A549 (cell line): ENCODE results near the gene RPL3. TPM values are rescaled to one million over a fixed set of nuclear protein-coding genes. Genes with fewer than 3 reads are reported as not detected.

Experiments
- ATAC-seq, 2 experiments: fragments of 200-7000 bp in 1 of 2; fragments of >200 bp in 1 of 2; cut with Nextera tagmentation in 1 of 2; cut with Tn5 transposase in 1 of 2; 3 replicates each; pipeline versions ENCODE4 v1.8.0 to v1.9.1; 2018 to 2020; ENCODE audit warnings: mild to moderate bottlenecking in 1 of 2, moderate library complexity in 1 of 2
- CTCF ChIA-PET: fragments of 300-600 bp; sonication (Branson Sonifier 250); formaldehyde crosslinking; extraction: SDS; loops from one replicate; lab custom pipeline; 2021; ENCODE audit warnings: antibody characterized with exemption, inconsistent platforms; lab: Yijun Ruan, JAX
- POLR2A ChIA-PET: fragments of 350-600 bp; formaldehyde crosslinking; extraction: SDS; loops from one replicate; lab custom pipeline; 2021; ENCODE audit warnings: antibody characterized with exemption, inconsistent platforms; lab: Yijun Ruan, JAX
- DNase-seq, 2 experiments: peaks; one replicate each; pipeline versions ENCODE4 v3.0.0 to v3.0.0-alpha.2; 2011 to 2016; ENCODE audit warnings: low read depth in 1 of 2, low spot score in 1 of 2
- FAIRE-seq: peaks from 2 replicates; lab custom pipeline; 2011; peaks lifted over from hg19 to GRCh38; lab: Jason Lieb, UNC
- H3K27ac ChIP-seq, 2 experiments: fragments of >200 bp; sonication (Bioruptor Twin); formaldehyde crosslinking; 3 replicates each; pipeline ENCODE4 v1.5.1; 2016 to 2017
- H3K4me1 ChIP-seq: fragments of >200 bp; sonication (Bioruptor Twin); formaldehyde crosslinking; 3 replicates; pipeline ENCODE4 v1.6.1; 2016
- H3K4me2 ChIP-seq: fragments of >200 bp; sonication (Bioruptor Twin); formaldehyde crosslinking; 3 replicates; pipeline ENCODE4 v1.6.1; 2016
- H3K4me3 ChIP-seq: fragments of >200 bp; sonication (Bioruptor Twin); formaldehyde crosslinking; 3 replicates; pipeline ENCODE4 v1.5.1; 2016
- H3K9me3 ChIP-seq: fragments of >200 bp; sonication (Bioruptor Twin); formaldehyde crosslinking; 3 replicates; pipeline ENCODE4 v1.6.1; 2016
- CBX2 ChIP-seq: fragments of 200-600 bp; sonication (generic); IDR thresholded peaks from 2 replicates; pipeline ENCODE4 v1.6.1; 2016; ENCODE audit warnings: low read depth, mild to moderate bottlenecking, borderline replicate concordance
- CBX8 ChIP-seq: fragments of 200-600 bp; sonication (generic); IDR thresholded peaks from 2 replicates; pipeline ENCODE4 v1.6.1; 2016
- CEBPB ChIP-seq, 2 experiments: fragments of >200 bp in 1 of 2; sonication (Bioruptor Twin) in 1 of 2; formaldehyde crosslinking in 1 of 2; IDR thresholded peaks; 2 replicates each; pipeline ENCODE4 v1.6.1; 2012 to 2016
- CTCF ChIP-seq: fragments of >200 bp; sonication (Bioruptor Twin); formaldehyde crosslinking; IDR thresholded peaks from 3 replicates; pipeline ENCODE4 v1.5.1; 2016
- EP300 ChIP-seq, 2 experiments: fragments of >200 bp; sonication (Bioruptor Twin); formaldehyde crosslinking; IDR thresholded peaks; 2 replicates in 1 of 2; 3 replicates in 1 of 2; pipeline ENCODE4 v1.6.1; 2016 to 2017
- FOXS1 ChIP-seq: fragments of 250-450 bp; sonication (Bioruptor Pico); IDR thresholded peaks from 2 replicates; pipeline ENCODE4 v1.5.0; 2020; ENCODE audit warnings: mild to moderate bottlenecking, moderate library complexity
- HES2 ChIP-seq: fragments of >200 bp; sonication (Bioruptor Twin); formaldehyde crosslinking; IDR thresholded peaks from 2 replicates; pipeline ENCODE4 v1.6.1; 2016
- HMGXB4 ChIP-seq: fragments of 250-450 bp; sonication (Bioruptor Pico); IDR thresholded peaks from 2 replicates; pipeline ENCODE4 v1.5.0; 2021; ENCODE audit warnings: mild to moderate bottlenecking, moderate library complexity, borderline replicate concordance
- KDM5A ChIP-seq: fragments of 200-600 bp; sonication (generic); IDR thresholded peaks from 2 replicates; pipeline ENCODE4 v1.6.1; 2016; ENCODE audit warnings: antibody characterized with exemption, mild to moderate bottlenecking
- MAX ChIP-seq: IDR thresholded peaks from 2 replicates; pipeline ENCODE4 v1.6.1; 2012
- MAZ ChIP-seq: fragments of 150-350 bp; IDR thresholded peaks from 2 replicates; pipeline ENCODE4 v1.6.1; 2014; ENCODE audit warnings: antibody characterized with exemption, low read depth, low read length, borderline replicate concordance
- NFE2L2 ChIP-seq: fragments of 150-350 bp; conservative IDR thresholded peaks from 2 replicates; pipeline ENCODE4 v1.6.1; 2014; ENCODE audit warnings: low read length
- PHF8 ChIP-seq: fragments of 200-600 bp; sonication (generic); IDR thresholded peaks from 2 replicates; pipeline ENCODE4 v1.6.1; 2016; ENCODE audit warnings: low read depth, mild to moderate bottlenecking, antibody characterized with exemption, moderate library complexity, borderline replicate concordance
- POLR2AphosphoS2 ChIP-seq: conservative IDR thresholded peaks from 2 replicates; pipeline ENCODE4 v1.6.1; 2012; ENCODE audit warnings: low read length, improper control_type of control experiment, inconsistent platforms
- RAD21 ChIP-seq, 2 experiments: fragments of >200 bp in 1 of 2; sonication (Bioruptor Twin) in 1 of 2; formaldehyde crosslinking in 1 of 2; IDR thresholded peaks in 1 of 2; conservative IDR thresholded peaks in 1 of 2; 2 replicates in 1 of 2; 3 replicates in 1 of 2; pipeline ENCODE4 v1.6.1; 2012 to 2018; ENCODE audit warnings: inconsistent platforms in 1 of 2
- RARB ChIP-seq: fragments of 250-450 bp; sonication (Bioruptor Pico); IDR thresholded peaks from 2 replicates; pipeline ENCODE4 v1.8.0; 2021; ENCODE audit warnings: mild to moderate bottlenecking, moderate library complexity
- SMC3 ChIP-seq: fragments of >200 bp; sonication (Bioruptor Twin); formaldehyde crosslinking; IDR thresholded peaks from 3 replicates; pipeline ENCODE4 v1.6.1; 2018; ENCODE audit warnings: inconsistent platforms
- SREBF2 ChIP-seq: fragments of 450-650 bp; IDR thresholded peaks from 2 replicates; pipeline ENCODE4 v1.6.1; 2014; ENCODE audit warnings: mild to moderate bottlenecking, moderate library complexity
- ZSCAN20 ChIP-seq: fragments of 250-450 bp; sonication (Bioruptor Pico); IDR thresholded peaks from 2 replicates; pipeline ENCODE4 v1.8.0; 2022; ENCODE audit warnings: mild to moderate bottlenecking, moderate library complexity
- WGBS: methylation state at CpG from one replicate; pipeline ENCODE4 v1.1.6; 2017; ENCODE audit errors: missing lambda C conversion rate; 5-methylcytosine and 5-hydroxymethylcytosine counted together
- polyA plus RNA-seq, 4 experiments: library from polyadenylated mRNA; depleted of rRNA in 3 of 4; stranded (reverse); fragments of >200 nt; fragmentation: RNase III in 1 of 4; extraction: RNeasy Plus Mini Kit Qiagen cat#74134 plus additional on column Dnase treatment in 1 of 4; gene quantifications; 2 replicates in 3 of 4; 3 replicates in 1 of 4; pipeline ENCODE4 v1.2.3, GENCODE V29; 2011 to 2017
- TF ChIP-seq, protein P1 (sequence below): fragments of 150-350 bp; IDR thresholded peaks from 2 replicates; pipeline ENCODE4 v1.6.1; 2014; ENCODE audit warnings: low read depth, mild to moderate bottlenecking, low read length
- TF ChIP-seq, protein P2 (sequence below): IDR thresholded peaks from 2 replicates; pipeline ENCODE4 v1.6.1; 2012

RPL3 gene
- polyA plus RNA-seq, 2 of the 4 experiments (the other 2 are of a cell fraction): 1,921 to 1,965 TPM

- TF ChIP-seq CTCF: no peak
- no peak for TF ChIP-seq CEBPB (IDR thresholded peaks at IDR 0.05)
- no peak for TF ChIP-seq CBX2
Measured at GRCh38 chr22:39290724-39291161, 28.7 kb downstream of the RPL3 start (continued).

- 0 out of 3 replicates have a peak, but pooled peaks cover under 1% of the 10 kb centered on the region for H3K9me3 ChIP-seq
- CTCF ChIA-PET: interaction anchor here (0.7 to 3.0 kb wide), 9 partner anchors 10 to 239 kb away, joined by 3 to 19 read pairs (median 5); no protein-coding TSS in a partner anchor
- peak overlapping the region; percentile 64 for H3K4me2 ChIP-seq
- H3K27ac ChIP-seq: peak overlapping the region; percentile 93 to 98
- POLR2A ChIA-PET: interaction anchor here (1.0 kb wide), 1 partner anchor 30 kb away, joined by 4 read pairs; no protein-coding TSS in a partner anchor
- peaks cover 50% of the 10 kb centered on the region for H3K4me1 ChIP-seq
- ATAC-seq: peak; percentile 2 to 12; a peak in 3 of 6 replicates
- WGBS: 73% methylated on average over 11 of the region's 16 CpGs
- no peak for DNase-seq
- H3K4me3 ChIP-seq: no peak overlapping the region
- no peak for TF ChIP-seq CEBPB (IDR thresholded peaks at IDR 0.05)
- TF ChIP-seq SMC3: no peak
- TF ChIP-seq NFE2L2: no peak
- TF ChIP-seq ZSCAN20 (CRISPR knock-in tag): no peak
- no peak for TF ChIP-seq PHF8
- TF ChIP-seq, protein P1, sequence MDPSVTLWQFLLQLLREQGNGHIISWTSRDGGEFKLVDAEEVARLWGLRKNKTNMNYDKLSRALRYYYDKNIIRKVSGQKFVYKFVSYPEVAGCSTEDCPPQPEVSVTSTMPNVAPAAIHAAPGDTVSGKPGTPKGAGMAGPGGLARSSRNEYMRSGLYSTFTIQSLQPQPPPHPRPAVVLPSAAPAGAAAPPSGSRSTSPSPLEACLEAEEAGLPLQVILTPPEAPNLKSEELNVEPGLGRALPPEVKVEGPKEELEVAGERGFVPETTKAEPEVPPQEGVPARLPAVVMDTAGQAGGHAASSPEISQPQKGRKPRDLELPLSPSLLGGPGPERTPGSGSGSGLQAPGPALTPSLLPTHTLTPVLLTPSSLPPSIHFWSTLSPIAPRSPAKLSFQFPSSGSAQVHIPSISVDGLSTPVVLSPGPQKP: no peak
- no peak for TF ChIP-seq RAD21 (conservative IDR thresholded peaks at IDR 0.05 in 1 of 2, IDR thresholded peaks at IDR 0.05 in 1 of 2)
- TF ChIP-seq, protein P2, sequence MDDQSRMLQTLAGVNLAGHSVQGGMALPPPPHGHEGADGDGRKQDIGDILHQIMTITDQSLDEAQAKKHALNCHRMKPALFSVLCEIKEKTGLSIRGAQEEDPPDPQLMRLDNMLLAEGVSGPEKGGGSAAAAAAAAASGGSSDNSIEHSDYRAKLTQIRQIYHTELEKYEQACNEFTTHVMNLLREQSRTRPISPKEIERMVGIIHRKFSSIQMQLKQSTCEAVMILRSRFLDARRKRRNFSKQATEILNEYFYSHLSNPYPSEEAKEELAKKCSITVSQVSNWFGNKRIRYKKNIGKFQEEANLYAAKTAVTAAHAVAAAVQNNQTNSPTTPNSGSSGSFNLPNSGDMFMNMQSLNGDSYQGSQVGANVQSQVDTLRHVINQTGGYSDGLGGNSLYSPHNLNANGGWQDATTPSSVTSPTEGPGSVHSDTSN: no peak
- TF ChIP-seq MAZ: no peak
- TF ChIP-seq CTCF: no peak
- no peak for TF ChIP-seq MAX
- no peak for TF ChIP-seq SREBF2
- no peak for TF ChIP-seq FOXS1
- TF ChIP-seq HES2: no peak
- TF ChIP-seq CBX8: no peak
- TF ChIP-seq POLR2AphosphoS2: no peak
- TF ChIP-seq HMGXB4 (CRISPR knock-in tag): no peak
- no peak for TF ChIP-seq EP300 (IDR thresholded peaks at IDR 0.05)
- no peak for TF ChIP-seq KDM5A
- no peak for TF ChIP-seq RARB (CRISPR knock-in tag)
- FAIRE-seq: no peak
Measured at GRCh38 chr22:39289975-39290720, 29.3 kb downstream of the RPL3 start.
